ENCODE results near the gene VSTM2B.

VSTM2B gene

DNA sequence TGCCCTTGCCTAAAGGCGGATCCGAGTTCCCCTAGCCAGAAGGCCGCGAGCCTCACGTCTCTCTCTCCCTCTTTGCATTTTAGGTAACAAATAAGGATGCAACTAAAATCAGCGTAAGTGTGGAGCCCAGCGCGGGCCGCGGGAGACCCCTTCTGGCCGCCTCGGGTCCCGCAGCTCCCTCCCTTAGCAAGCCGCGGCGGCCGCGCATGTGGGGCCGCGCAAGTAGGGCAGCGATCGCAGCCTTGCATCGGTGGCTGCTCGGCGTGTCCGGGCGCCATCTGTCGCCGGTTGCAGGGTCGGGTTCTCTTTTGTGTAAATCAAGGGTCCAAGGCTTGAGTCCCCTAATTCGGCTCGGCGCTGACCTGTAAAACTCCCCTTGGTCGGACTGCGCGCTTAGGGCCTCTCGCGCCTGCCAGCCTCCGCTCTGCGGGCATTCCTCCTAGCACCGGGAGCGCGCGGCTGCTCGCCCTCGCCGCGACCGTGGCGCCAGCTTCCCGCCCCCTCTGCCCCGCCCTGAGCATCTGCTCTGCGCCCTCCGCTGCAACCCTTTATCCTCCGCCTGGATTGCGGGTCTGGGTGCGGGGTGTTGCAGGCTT lies 2.7 kb downstream of the VSTM2B start:
- H2BK120ac ChIP-seq (ENCODE audit: low read depth, low read length), result no peak overlapping the region
- H3K27ac ChIP-seq (ENCODE audit: low read length, poor library complexity, severe bottlenecking), result no peak overlapping the region
- H2BK15ac ChIP-seq (ENCODE audit: low read depth, poor library complexity, severe bottlenecking), result no peak overlapping the region
- no peak overlapping the region for H2BK5ac ChIP-seq (ENCODE audit: low read depth, low read length, poor library complexity, severe bottlenecking)
- H4K8ac ChIP-seq (ENCODE audit: low read length), result no peak overlapping the region
- WGBS, result under 1% methylated on average over 52 of the region's 57 CpGs
- peak; percentile 41 for DNase-seq
- H3K4me2 ChIP-seq (ENCODE audit: low read length, poor library complexity, severe bottlenecking), result peak overlapping the region; percentile 77
- H3K36me3 ChIP-seq (ENCODE audit: control insufficient read depth in 1 of 2, insufficient read depth in 2 of 2, low read depth in 1 of 2, low read length in 2 of 2), result no peaks in the 10 kb centered on the region
- H3K4ac ChIP-seq (ENCODE audit: low read depth in 1 of 2, low read length in 2 of 2), result no peak overlapping the region
- no peak overlapping the region for H4K91ac ChIP-seq (ENCODE audit: low read length)
- no peaks in the 10 kb centered on the region for H3K9me3 ChIP-seq (ENCODE audit: control insufficient read depth, low read length)
- peaks cover 42% of the 10 kb centered on the region for H3K4me1 ChIP-seq (ENCODE audit: control insufficient read depth, insufficient read depth, low read depth, low read length)
- H2AFZ ChIP-seq (ENCODE audit: low read depth, low read length), result peak overlapping the region; percentile 43
- H3K18ac ChIP-seq (ENCODE audit: low read depth in 1 of 2, low read length in 2 of 2), result no peak overlapping the region
- H2AK5ac ChIP-seq (ENCODE audit: low read length, severe bottlenecking), result no peak overlapping the region
- H3K79me1 ChIP-seq (replicated peaks; ENCODE audit: low read length, poor library complexity, severe bottlenecking), result no peaks in the 10 kb centered on the region
- H2BK12ac ChIP-seq (ENCODE audit: low read length in 2 of 2), result no peak overlapping the region
- H3K27me3 ChIP-seq (ENCODE audit: control insufficient read depth in 1 of 2, insufficient read depth in 1 of 2, low read length in 2 of 2), result peaks cover 82 to 87% of the 10 kb centered on the region in 2 experiments
- H3K4me3 ChIP-seq (ENCODE audit: insufficient read depth in 1 of 2, low read depth in 1 of 2, low read length in 2 of 2), result peak overlapping the region; percentile 40 to 64
- H3K9ac ChIP-seq (ENCODE audit: low read length), result no peak overlapping the region
- H3K23ac ChIP-seq (ENCODE audit: low read length in 2 of 2), result no peak overlapping the region
- H3K14ac ChIP-seq (ENCODE audit: low read length in 2 of 2), result peak overlapping the region in 1 of 2 experiments; percentile 12

DNA sequence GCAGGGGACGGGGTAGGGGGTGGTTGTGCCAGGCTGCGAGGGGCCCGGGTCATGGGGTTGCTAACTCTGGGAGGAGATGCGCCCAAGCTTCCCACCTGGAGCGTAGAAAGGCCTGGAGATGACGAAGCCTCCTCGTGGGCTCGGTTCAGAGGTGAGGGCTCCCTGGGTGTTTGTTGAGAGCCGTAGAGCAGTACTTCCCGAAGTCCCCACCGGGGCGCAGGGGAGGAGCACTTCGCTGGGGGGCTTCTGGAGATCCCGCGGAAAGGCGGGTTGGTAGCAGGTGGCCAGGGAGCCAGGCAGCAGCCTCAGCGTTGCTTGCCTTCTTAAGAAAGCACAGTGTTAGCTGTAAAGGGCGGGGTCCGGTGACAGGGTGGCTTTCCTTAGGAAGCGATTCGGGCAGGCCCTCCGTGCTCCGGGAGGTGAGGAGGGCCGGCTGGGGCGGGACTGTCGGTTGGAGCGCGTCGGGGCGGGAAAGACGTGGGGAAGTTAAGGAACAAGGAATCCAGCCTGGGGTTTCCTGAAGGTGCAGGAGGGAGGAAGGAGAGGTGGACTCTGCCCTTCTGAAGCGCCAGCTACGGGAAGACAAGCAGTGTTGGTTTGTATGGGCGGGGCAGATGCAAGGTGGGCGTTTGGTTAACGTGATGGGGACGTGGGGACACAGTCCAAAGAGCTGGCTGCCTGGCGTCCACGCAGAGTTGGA lies 3.3 kb downstream of the VSTM2B start:
- H2BK120ac ChIP-seq (ENCODE audit: low read depth, low read length), result no peak overlapping the region
- H4K8ac ChIP-seq (ENCODE audit: low read length), result no peak overlapping the region
- 6% methylated on average over 39 of the region's 39 CpGs for WGBS
- H3K27ac ChIP-seq (ENCODE audit: low read length, poor library complexity, severe bottlenecking), result no peak overlapping the region
- no peak overlapping the region for H3K18ac ChIP-seq (ENCODE audit: low read depth in 1 of 2, low read length in 2 of 2)
- H3K79me1 ChIP-seq (replicated peaks; ENCODE audit: low read length, poor library complexity, severe bottlenecking), result no peaks in the 10 kb centered on the region
- no peak overlapping the region for H2BK15ac ChIP-seq (ENCODE audit: low read depth, poor library complexity, severe bottlenecking)
- H3K9me3 ChIP-seq (ENCODE audit: control insufficient read depth, low read length), result no peaks in the 10 kb centered on the region
- H2BK5ac ChIP-seq (ENCODE audit: low read depth, low read length, poor library complexity, severe bottlenecking), result no peak overlapping the region
- DNase-seq, result no peak
- H3K4me2 ChIP-seq (ENCODE audit: low read length, poor library complexity, severe bottlenecking), result no peak overlapping the region
- H2BK12ac ChIP-seq (ENCODE audit: low read length in 2 of 2), result no peak overlapping the region
- peaks cover 42% of the 10 kb centered on the region for H3K4me1 ChIP-seq (ENCODE audit: control insufficient read depth, insufficient read depth, low read depth, low read length)
- H2AK5ac ChIP-seq (ENCODE audit: low read length, severe bottlenecking), result no peak overlapping the region
- H2AFZ ChIP-seq (ENCODE audit: low read depth, low read length), result no peak overlapping the region
- no peak overlapping the region for H3K9ac ChIP-seq (ENCODE audit: low read length)
- H4K91ac ChIP-seq (ENCODE audit: low read length), result no peak overlapping the region
- H3K14ac ChIP-seq (ENCODE audit: low read length in 2 of 2), result no peak overlapping the region
- no peak overlapping the region for H3K4ac ChIP-seq (ENCODE audit: low read depth in 1 of 2, low read length in 2 of 2)
- no peak overlapping the region for H3K23ac ChIP-seq (ENCODE audit: low read length in 2 of 2)
- H3K27me3 ChIP-seq (ENCODE audit: control insufficient read depth in 1 of 2, insufficient read depth in 1 of 2, low read length in 2 of 2), result peaks cover 76 to 87% of the 10 kb centered on the region in 2 experiments
- H3K36me3 ChIP-seq (ENCODE audit: control insufficient read depth in 1 of 2, insufficient read depth in 2 of 2, low read depth in 1 of 2, low read length in 2 of 2), result no peaks in the 10 kb centered on the region
- H3K4me3 ChIP-seq (ENCODE audit: insufficient read depth in 1 of 2, low read depth in 1 of 2, low read length in 2 of 2), result peak overlapping the region in 1 of 2 experiments; percentile 40

DNA sequence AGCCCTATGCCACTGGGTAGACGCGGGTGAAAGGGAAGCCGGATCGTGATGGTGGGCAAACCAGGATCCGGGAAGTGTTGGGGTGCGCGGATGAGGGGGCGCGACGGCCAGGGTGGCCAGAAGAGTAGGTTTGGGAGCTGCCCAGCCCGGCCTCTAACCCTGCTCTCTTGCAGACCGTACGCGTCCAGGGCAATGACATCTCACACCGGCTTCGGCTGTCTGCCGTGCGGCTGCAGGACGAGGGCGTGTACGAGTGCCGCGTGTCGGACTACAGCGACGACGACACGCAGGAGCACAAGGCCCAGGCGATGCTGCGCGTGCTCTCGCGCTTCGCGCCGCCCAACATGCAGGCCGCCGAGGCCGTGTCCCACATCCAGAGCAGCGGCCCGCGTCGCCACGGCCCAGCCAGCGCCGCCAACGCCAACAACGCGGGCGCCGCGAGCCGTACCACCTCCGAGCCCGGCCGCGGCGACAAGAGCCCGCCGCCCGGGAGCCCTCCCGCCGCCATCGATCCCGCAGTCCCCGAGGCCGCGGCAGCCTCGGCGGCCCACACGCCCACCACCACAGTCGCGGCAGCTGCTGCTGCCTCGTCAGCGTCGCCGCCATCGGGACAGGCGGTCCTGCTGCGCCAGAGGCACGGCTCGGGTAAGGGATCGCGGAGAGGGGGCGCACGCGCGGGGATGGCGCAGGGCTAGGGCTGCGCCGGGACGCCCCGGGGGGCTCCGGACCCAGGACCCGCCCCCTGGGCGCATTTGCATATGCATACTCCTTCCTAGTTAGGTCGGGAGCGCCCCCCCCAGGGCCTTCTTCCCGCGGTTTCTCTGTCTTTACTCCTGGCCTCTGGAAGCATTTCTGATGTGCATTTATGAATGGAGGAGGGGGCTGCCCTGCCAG lies 4.1 kb downstream of the VSTM2B start:
- Histone ChIP-seq H3K36me3 (ENCODE audit: control insufficient read depth in 1 of 2, insufficient read depth in 2 of 2, low read depth in 1 of 2, low read length in 2 of 2) (no peaks in the 10 kb centered on the region), H2BK5ac (ENCODE audit: low read depth, low read length, poor library complexity, severe bottlenecking) (no peak overlapping the region), H3K4me3 (ENCODE audit: insufficient read depth in 1 of 2, low read depth in 1 of 2, low read length in 2 of 2) (no peak overlapping the region), H3K79me1 (replicated peaks; ENCODE audit: low read length, poor library complexity, severe bottlenecking) (no peaks in the 10 kb centered on the region), H3K23ac (ENCODE audit: low read length in 2 of 2) (no peak overlapping the region), H3K27me3 (ENCODE audit: control insufficient read depth in 1 of 2, insufficient read depth in 1 of 2, low read length in 2 of 2) (peaks cover 68 to 83% of the 10 kb centered on the region in 2 experiments), H3K4ac (ENCODE audit: low read depth in 1 of 2, low read length in 2 of 2) (no peak overlapping the region), H3K4me1 (ENCODE audit: control insufficient read depth, insufficient read depth, low read depth, low read length) (peaks cover 38% of the 10 kb centered on the region), H2BK120ac (ENCODE audit: low read depth, low read length) (no peak overlapping the region), H2BK12ac (ENCODE audit: low read length in 2 of 2) (no peak overlapping the region), H3K18ac (ENCODE audit: low read depth in 1 of 2, low read length in 2 of 2) (no peak overlapping the region), H2AK5ac (ENCODE audit: low read length, severe bottlenecking) (no peak overlapping the region), H3K14ac (ENCODE audit: low read length in 2 of 2) (no peak overlapping the region), H2AFZ (ENCODE audit: low read depth, low read length) (no peak overlapping the region), H3K9me3 (ENCODE audit: control insufficient read depth, low read length) (no peaks in the 10 kb centered on the region), H3K4me2 (ENCODE audit: low read length, poor library complexity, severe bottlenecking) (no peak overlapping the region), H4K8ac (ENCODE audit: low read length) (no peak overlapping the region), H3K27ac (ENCODE audit: low read length, poor library complexity, severe bottlenecking) (no peak overlapping the region), H4K91ac (ENCODE audit: low read length) (no peak overlapping the region), H3K9ac (ENCODE audit: low read length) (no peak overlapping the region), H2BK15ac (ENCODE audit: low read depth, poor library complexity, severe bottlenecking) (no peak overlapping the region)
- 5% methylated on average over 71 of the region's 100 CpGs for WGBS
- no peak for DNase-seq
